Coronary artery (tissue), 2 donors: ENCODE results near the gene AUTS2.

Experiments
- DNase-seq: peaks from one replicate; pipeline ENCODE4 v3.0.0-alpha.2; 2017; ENCODE audit warnings: low spot score
- H3K27ac ChIP-seq, 2 donors: fragments of 200-600 bp; sonication (generic); one replicate each; pipeline ENCODE4 v1.5.1; 2016 to 2019
- H3K4me3 ChIP-seq: fragments of 200-600 bp; sonication (generic); 2 replicates; pipeline ENCODE4 v1.5.1; 2016; ENCODE audit warnings: mild to moderate bottlenecking, moderate library complexity
- TF ChIP-seq, protein P1 (sequence below): fragments of 200-600 bp; sonication (generic); IDR thresholded peaks from one replicate; pipeline ENCODE4 v1.5.1; 2019; ENCODE audit warnings: antibody characterized with exemption

AUTS2 gene

GRCh38 chr7:70707823-70708243 is 1109.6 kb downstream of the AUTS2 start:
- DNase-seq = no peak
- Histone ChIP-seq H3K4me3 (peak overlapping the region; percentile 43), H3K27ac (no peak overlapping the region)
- TF ChIP-seq, protein P1, sequence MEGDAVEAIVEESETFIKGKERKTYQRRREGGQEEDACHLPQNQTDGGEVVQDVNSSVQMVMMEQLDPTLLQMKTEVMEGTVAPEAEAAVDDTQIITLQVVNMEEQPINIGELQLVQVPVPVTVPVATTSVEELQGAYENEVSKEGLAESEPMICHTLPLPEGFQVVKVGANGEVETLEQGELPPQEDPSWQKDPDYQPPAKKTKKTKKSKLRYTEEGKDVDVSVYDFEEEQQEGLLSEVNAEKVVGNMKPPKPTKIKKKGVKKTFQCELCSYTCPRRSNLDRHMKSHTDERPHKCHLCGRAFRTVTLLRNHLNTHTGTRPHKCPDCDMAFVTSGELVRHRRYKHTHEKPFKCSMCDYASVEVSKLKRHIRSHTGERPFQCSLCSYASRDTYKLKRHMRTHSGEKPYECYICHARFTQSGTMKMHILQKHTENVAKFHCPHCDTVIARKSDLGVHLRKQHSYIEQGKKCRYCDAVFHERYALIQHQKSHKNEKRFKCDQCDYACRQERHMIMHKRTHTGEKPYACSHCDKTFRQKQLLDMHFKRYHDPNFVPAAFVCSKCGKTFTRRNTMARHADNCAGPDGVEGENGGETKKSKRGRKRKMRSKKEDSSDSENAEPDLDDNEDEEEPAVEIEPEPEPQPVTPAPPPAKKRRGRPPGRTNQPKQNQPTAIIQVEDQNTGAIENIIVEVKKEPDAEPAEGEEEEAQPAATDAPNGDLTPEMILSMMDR = no peak

- no peak for DNase-seq
- Histone ChIP-seq H3K27ac (no peak overlapping the region), H3K4me3 (no peak overlapping the region)
- TF ChIP-seq, protein P1 = no peak
Observed at GRCh38 chr7:70710011-70710480, 1111.8 kb downstream of the AUTS2 start.

DNA sequence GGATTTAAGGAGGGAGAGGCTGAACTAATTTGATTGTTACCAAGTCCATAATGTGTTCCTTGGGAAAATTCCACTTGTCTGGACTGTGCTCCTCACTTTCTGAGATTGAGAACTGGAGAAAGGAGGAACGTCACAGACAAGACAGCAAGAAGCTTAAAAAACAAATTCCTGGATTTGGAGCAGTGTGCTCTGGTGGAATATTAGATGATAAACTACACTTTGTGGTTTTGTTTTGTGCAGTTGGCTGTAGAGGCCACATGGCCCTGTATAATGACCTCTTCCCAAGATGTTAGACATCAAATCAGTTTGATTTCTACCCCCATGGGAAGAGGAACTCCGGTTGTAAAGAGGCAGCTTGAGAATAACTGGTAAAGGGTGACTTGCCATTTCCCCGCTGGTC is 1112.4 kb downstream of the AUTS2 start:
- TF ChIP-seq, protein P1 = no peak
- no peak overlapping the region for H3K4me3 ChIP-seq
- H3K27ac ChIP-seq = no peak overlapping the region
- no peak for DNase-seq

- Histone ChIP-seq H3K4me3 (no peak overlapping the region), H3K27ac (no peak overlapping the region)
- TF ChIP-seq, protein P1 = no peak
- no peak for DNase-seq
Observed at GRCh38 chr7:70711452-70711851, 1113.2 kb downstream of the AUTS2 start.

- H3K4me3 ChIP-seq = no peak overlapping the region
- TF ChIP-seq, protein P1 = no peak
- no peak overlapping the region for H3K27ac ChIP-seq
- no peak for DNase-seq
Observed at GRCh38 chr7:70712942-70713341, 1114.7 kb downstream of the AUTS2 start.

DNA sequence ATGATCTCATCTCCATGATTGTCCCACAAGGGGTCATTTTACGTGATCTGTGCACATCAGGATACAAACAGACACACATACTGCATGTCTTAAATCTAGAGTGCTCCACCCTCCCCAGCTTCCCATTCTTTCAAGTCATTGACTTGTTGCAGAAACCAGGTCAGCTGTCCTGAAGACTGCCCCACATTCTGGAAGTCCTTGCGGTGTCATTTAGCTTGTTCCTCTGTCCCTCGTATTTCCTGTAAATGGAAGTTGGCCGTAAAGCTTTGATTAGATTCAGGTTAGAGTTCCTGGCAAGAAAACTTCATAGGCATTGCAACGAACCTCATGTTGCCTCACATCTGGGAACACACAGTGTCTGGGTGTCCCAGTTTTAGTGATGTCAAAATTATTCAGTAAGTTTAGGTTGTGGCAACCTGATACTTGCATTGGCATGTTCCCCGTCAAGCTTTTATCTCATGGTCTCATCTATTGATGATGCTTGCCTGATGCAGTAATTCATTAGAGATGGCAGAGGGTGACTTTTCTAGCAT is 1116.3 kb downstream of the AUTS2 start:
- Histone ChIP-seq H3K4me3 (no peak overlapping the region), H3K27ac (no peak overlapping the region)
- no peak for DNase-seq
- TF ChIP-seq, protein P1 = no peak

- TF ChIP-seq, protein P1 = no peak
- Histone ChIP-seq H3K4me3 (no peak overlapping the region), H3K27ac (no peak overlapping the region)
- DNase-seq = no peak
Observed at GRCh38 chr7:70717553-70718329, 1119.5 kb downstream of the AUTS2 start.
